ENCODE results near the gene KLHL22.
"Not testable (repeated sequence)": the region's sequence is repeated elsewhere in the genome, so short reads cannot be mapped to it uniquely, and the experiment has no call there.

Gene KLHL22

GRCh38 chr22:20396639-20397038, 99.0 kb downstream of the KLHL22 start:
- no peak for DNase-seq

GRCh38 chr22:20395907-20396287, 99.7 kb downstream of the KLHL22 start:
- no peak for DNase-seq

GRCh38 chr22:20395181-20395906, 100.3 kb downstream of the KLHL22 start:
- no peak for DNase-seq

- DNase-seq, result peak; percentile 39
These were observed 101.7 kb downstream of the KLHL22 start, which contains the start of gene ZNF74 for GRCh38 chr22:20393705-20394476. Gene ZNF74, plus strand, starts transcription at chr22:20394151. Its CDS starts 478 bp downstream, at chr22:20394629.

DNA sequence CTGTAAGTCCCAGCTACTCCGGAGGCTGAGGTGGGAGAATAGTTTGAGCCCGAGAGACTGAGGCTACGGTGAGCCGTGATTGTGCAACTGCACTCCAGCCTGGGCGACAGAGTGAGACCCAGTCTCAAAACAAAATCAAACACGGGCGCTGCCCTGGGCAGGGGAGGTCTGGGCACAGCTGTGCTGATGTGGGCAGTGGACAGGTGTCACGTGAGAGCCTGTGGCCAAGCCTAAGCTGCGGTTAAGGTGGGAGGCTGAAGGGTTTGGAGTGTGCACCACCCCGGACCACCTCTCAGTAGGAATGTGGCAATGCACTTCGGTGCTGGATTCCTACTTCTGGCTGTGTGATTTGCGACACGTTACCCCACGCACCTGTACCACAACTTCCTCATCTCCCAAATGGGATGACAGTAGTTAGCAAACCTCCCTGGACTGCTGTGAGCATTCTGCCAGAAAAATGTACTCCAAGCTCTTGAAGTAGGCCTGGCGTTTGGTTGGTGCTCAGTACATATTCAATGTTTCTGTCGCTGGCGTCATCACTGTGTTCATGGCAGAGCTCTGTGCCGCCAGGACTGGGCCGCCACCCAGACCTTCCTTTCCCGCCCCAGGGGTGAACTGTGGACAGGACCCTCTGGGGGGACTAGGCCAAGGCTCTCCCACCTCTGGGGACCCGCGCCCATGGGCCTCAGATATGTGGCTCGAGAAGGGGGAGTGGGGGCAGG, 102.5 kb downstream of the KLHL22 start:
- no peak for DNase-seq

GRCh38 chr22:20392365-20392881, 103.2 kb downstream of the KLHL22 start:
- not testable (repeated sequence) for DNase-seq

Measured in NCI-H187 treated with DMSO at 0.1 percent for 48 hours (cell line).